Hepatocyte (in vitro differentiated cells): Measurements from ENCODE around the gene PDPN. TPM values are rescaled to one million over a fixed set of nuclear protein-coding genes. Genes with fewer than 3 reads are reported as not detected.

Source experiments
- DNase-seq: peaks from one replicate; pipeline ENCODE4 v3.0.0-alpha.2; 2016; ENCODE audit warnings: low spot score
- H2AFZ ChIP-seq: fragments of 200-600 bp; sonication (generic); 2 replicates; pipeline ENCODE4 v1.6.0; 2016; ENCODE audit warnings: antibody characterized with exemption, mild to moderate bottlenecking
- H3K27ac ChIP-seq: fragments of 200-600 bp; sonication (generic); 2 replicates; pipeline ENCODE4 v1.5.1; 2016; ENCODE audit warnings: mild to moderate bottlenecking
- H3K27me3 ChIP-seq: fragments of 200-600 bp; sonication (generic); 2 replicates; pipeline ENCODE4 v1.6.1; 2016
- H3K36me3 ChIP-seq: fragments of 200-600 bp; sonication (generic); replicated peaks from 2 replicates; pipeline ENCODE4 v1.5.1; 2016; ENCODE audit warnings: low read depth; ENCODE audit not compliant: insufficient read depth
- H3K4me1 ChIP-seq: fragments of 200-600 bp; sonication (generic); 2 replicates; pipeline ENCODE4 v1.5.1; 2016; ENCODE audit warnings: mild to moderate bottlenecking, moderate library complexity; ENCODE audit not compliant: insufficient read depth
- H3K4me2 ChIP-seq: fragments of 200-600 bp; sonication (generic); 2 replicates; pipeline ENCODE4 v1.6.0; 2016
- H3K4me3 ChIP-seq: fragments of 200-600 bp; sonication (generic); 2 replicates; pipeline ENCODE4 v1.5.1; 2016; ENCODE audit warnings: mild to moderate bottlenecking
- H3K79me2 ChIP-seq: fragments of 200-600 bp; sonication (generic); 2 replicates; pipeline ENCODE4 v1.6.0; 2017; ENCODE audit warnings: mild to moderate bottlenecking
- H3K9me2 ChIP-seq: fragments of 200-600 bp; sonication (generic); replicated peaks from 2 replicates; pipeline ENCODE4 v1.6.0; 2017; ENCODE audit warnings: mild to moderate bottlenecking; ENCODE audit not compliant: insufficient read depth
- H3K9me3 ChIP-seq: fragments of 200-600 bp; sonication (generic); 2 replicates; pipeline ENCODE4 v1.5.1; 2016; ENCODE audit warnings: low read depth, mild to moderate bottlenecking
- H4K20me1 ChIP-seq: fragments of 200-600 bp; sonication (generic); 2 replicates; pipeline ENCODE4 v1.6.0; 2016; ENCODE audit warnings: mild to moderate bottlenecking; ENCODE audit not compliant: insufficient read depth, poor library complexity, severe bottlenecking
- EZH2 ChIP-seq: fragments of 200-600 bp; sonication (generic); IDR thresholded peaks from 2 replicates; pipeline ENCODE4 v1.6.1; 2016; ENCODE audit warnings: antibody characterized with exemption, mild to moderate bottlenecking, borderline replicate concordance
- EZH2phosphoT487 ChIP-seq: fragments of 200-600 bp; sonication (generic); IDR thresholded peaks from one replicate; pipeline ENCODE4 v1.6.1; 2018; ENCODE audit warnings: antibody characterized with exemption, mild to moderate bottlenecking, low read depth, moderate library complexity; ENCODE audit not compliant: unreplicated experiment, severe bottlenecking
- WGBS: methylation state at CpG from one replicate; pipeline ENCODE4 v1.1.6; 2016; ENCODE audit warnings: low lambda C conversion rate; ENCODE audit errors: missing lambda C conversion rate; 5-methylcytosine and 5-hydroxymethylcytosine counted together
- polyA plus RNA-seq: library from polyadenylated mRNA; unstranded; fragments of >200 nt; fragmentation: Nextera tagmentation; extraction: Ambion mirVana; gene quantifications from 2 replicates; pipeline ENCODE4 v1.2.1, GENCODE V29; 2016
- total RNA-seq: library from RNA; depleted of rRNA; stranded (reverse); fragments of >200 nt; gene quantifications from 2 replicates; pipeline ENCODE4 v1.2.3, GENCODE V29; 2014
- TF ChIP-seq, protein P1 (sequence below): fragments of 200-600 bp; sonication (generic); IDR thresholded peaks from 2 replicates; pipeline ENCODE4 v1.5.1; 2016; ENCODE audit warnings: antibody characterized with exemption, mild to moderate bottlenecking; ENCODE audit not compliant: poor library complexity

PDPN gene
- total and polyA plus RNA-seq, 2 experiments from 2014 or later = 305 to 478 TPM

DNA sequence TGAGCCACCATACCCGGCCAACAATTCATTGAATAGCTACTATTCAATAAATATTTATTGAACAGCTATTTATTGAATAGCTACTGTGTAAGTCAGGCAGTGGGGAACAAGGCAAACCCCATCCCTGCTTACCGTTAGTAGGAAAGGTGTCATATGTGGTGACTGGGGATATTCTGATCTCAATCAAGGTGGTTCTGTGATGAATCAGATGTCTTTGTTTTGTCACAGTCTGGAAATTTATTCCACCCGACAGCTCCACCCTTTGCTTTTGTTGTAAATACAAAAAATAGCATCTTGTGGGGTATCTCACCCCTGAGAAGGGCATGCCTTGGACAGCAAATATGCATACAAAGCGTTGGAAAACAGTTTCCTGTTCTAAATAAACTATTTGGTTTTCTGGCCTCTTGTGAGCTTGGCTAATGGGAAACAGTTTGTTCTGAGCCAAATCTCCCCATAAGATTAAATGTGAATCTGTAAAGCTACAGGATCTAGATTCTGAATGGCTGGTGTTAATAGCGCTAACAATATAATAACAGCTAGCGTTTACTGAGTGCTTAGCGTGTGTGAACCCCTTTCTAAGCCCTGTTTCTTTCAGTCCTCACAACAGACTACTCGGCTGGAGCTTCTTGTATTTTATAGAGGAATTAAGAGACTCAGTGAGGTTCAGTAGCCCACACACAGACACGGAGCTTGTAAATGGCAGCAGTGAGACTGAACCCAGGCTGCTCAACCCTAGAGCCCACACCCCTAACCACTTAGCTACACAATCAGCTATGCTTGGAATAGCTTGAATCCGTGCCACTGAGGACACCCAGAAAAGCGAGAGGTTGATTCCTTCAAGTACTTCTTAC is 5.5 kb downstream of the PDPN start:
- no peak overlapping the region for H3K4me3 ChIP-seq
- H3K36me3 ChIP-seq = no peaks in the 10 kb centered on the region
- no peak for DNase-seq
- H3K79me2 ChIP-seq = peaks cover 72% of the 10 kb centered on the region
- no peak overlapping the region for H2AFZ ChIP-seq
- no peaks in the 10 kb centered on the region for H3K9me2 ChIP-seq
- H3K4me2 ChIP-seq = peak overlapping the region; percentile 80
- H3K27me3 ChIP-seq = no peaks in the 10 kb centered on the region
- H3K4me1 ChIP-seq = peaks cover 20% of the 10 kb centered on the region
- peaks cover 2% of the 10 kb centered on the region for H4K20me1 ChIP-seq
- H3K9me3 ChIP-seq = no peaks in the 10 kb centered on the region
- H3K27ac ChIP-seq = peak overlapping the region; percentile 61
- 72% methylated on average over 11 of the region's 11 CpGs for WGBS
- TF ChIP-seq EZH2phosphoT487 = no peak
- TF ChIP-seq, protein P1, sequence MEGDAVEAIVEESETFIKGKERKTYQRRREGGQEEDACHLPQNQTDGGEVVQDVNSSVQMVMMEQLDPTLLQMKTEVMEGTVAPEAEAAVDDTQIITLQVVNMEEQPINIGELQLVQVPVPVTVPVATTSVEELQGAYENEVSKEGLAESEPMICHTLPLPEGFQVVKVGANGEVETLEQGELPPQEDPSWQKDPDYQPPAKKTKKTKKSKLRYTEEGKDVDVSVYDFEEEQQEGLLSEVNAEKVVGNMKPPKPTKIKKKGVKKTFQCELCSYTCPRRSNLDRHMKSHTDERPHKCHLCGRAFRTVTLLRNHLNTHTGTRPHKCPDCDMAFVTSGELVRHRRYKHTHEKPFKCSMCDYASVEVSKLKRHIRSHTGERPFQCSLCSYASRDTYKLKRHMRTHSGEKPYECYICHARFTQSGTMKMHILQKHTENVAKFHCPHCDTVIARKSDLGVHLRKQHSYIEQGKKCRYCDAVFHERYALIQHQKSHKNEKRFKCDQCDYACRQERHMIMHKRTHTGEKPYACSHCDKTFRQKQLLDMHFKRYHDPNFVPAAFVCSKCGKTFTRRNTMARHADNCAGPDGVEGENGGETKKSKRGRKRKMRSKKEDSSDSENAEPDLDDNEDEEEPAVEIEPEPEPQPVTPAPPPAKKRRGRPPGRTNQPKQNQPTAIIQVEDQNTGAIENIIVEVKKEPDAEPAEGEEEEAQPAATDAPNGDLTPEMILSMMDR = no peak
- TF ChIP-seq EZH2 = no peak

- DNase-seq = no peak
- Histone ChIP-seq H3K4me2 (no peak overlapping the region), H4K20me1 (peaks cover 5% of the 10 kb centered on the region), H3K79me2 (peaks cover 67% of the 10 kb centered on the region), H3K27me3 (no peaks in the 10 kb centered on the region), H3K9me2 (no peaks in the 10 kb centered on the region), H3K9me3 (no peaks in the 10 kb centered on the region), H3K36me3 (no peaks in the 10 kb centered on the region), H3K4me3 (no peak overlapping the region), H3K4me1 (peaks cover 25% of the 10 kb centered on the region), H3K27ac (no peak overlapping the region), H2AFZ (no peak overlapping the region)
- TF ChIP-seq EZH2phosphoT487 = no peak
- 93% methylated on average over 7 of the region's 7 CpGs for WGBS
Observed at GRCh38 chr1:13590486-13590885, 6.9 kb downstream of the PDPN start.

DNA sequence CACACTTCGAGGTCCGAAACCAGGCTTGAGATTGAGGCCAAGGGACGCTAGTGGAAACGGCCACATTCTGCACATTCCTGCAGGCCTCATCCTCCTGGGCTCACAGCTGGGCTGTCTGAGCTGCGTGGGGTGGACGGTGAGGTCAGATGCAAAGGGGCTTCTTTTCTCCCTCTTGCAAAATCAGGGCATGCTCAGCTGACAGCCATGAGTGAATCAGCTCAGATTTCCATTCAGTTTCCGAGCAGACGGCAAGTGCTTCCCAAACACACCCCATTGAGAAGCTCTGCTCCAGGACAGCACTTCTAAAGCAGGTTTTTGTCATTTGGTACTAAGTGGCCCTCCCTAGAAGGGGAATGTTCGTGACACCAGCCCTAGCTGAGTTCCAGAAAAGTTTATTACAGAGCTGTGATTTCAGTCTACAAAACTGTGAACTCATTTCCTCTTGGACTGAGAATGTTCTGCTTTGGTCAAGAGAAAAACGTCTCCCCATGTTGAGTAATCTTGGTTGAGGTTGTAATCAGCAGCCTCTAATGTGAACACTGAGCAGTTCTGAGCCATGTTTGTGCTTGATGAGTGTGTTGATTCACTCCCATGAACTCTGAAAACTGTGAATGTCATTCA is 10.0 kb downstream of the PDPN start:
- Histone ChIP-seq H3K36me3 (no peaks in the 10 kb centered on the region), H3K4me2 (peak overlapping the region; percentile 44), H3K27me3 (no peaks in the 10 kb centered on the region), H3K27ac (peak overlapping the region; percentile 86), H3K4me1 (peaks cover 25% of the 10 kb centered on the region), H4K20me1 (peaks cover 5% of the 10 kb centered on the region), H2AFZ (no peak overlapping the region), H3K9me3 (no peaks in the 10 kb centered on the region), H3K79me2 (peaks cover 41% of the 10 kb centered on the region), H3K4me3 (no peak overlapping the region), H3K9me2 (no peaks in the 10 kb centered on the region)
- TF ChIP-seq EZH2phosphoT487 (no peak), EZH2 (no peak)
- TF ChIP-seq, protein P1 = no peak
- DNase-seq = peak; percentile 65
- WGBS = 56% methylated on average over 10 of the region's 10 CpGs

- H3K4me1 ChIP-seq = peaks cover 20% of the 10 kb centered on the region
- no peaks in the 10 kb centered on the region for H3K36me3 ChIP-seq
- DNase-seq = no peak
- no peaks in the 10 kb centered on the region for H3K9me2 ChIP-seq
- peaks cover 27% of the 10 kb centered on the region for H3K79me2 ChIP-seq
- no peak overlapping the region for H2AFZ ChIP-seq
- no peak overlapping the region for H3K4me3 ChIP-seq
- no peak overlapping the region for H3K27ac ChIP-seq
- WGBS = 92% methylated on average over 10 of the region's 10 CpGs
- H3K4me2 ChIP-seq = no peak overlapping the region
- no peaks in the 10 kb centered on the region for H3K9me3 ChIP-seq
- H3K27me3 ChIP-seq = no peaks in the 10 kb centered on the region
- TF ChIP-seq, protein P1 = no peak
- TF ChIP-seq EZH2 (no peak), EZH2phosphoT487 (no peak)
- H4K20me1 ChIP-seq = peaks cover 6% of the 10 kb centered on the region
Observed at GRCh38 chr1:13595411-13595810, 11.8 kb downstream of the PDPN start.
